GM18517 (cell line): ENCODE measurements around the gene PMIS2.
"Not testable (repeated sequence)": the region's sequence is repeated elsewhere in the genome, so short reads cannot be mapped to it uniquely, and the experiment has no call there.

ENCODE experiments used
- ATAC-seq: cut with Tn5 transposase; IDR thresholded peaks from one replicate; pipeline ENCODE4 v1.9.1; 2021; ENCODE audit warnings: mild to moderate bottlenecking, moderate library complexity; ENCODE audit not compliant: unreplicated experiment

PMIS2 gene

DNA sequence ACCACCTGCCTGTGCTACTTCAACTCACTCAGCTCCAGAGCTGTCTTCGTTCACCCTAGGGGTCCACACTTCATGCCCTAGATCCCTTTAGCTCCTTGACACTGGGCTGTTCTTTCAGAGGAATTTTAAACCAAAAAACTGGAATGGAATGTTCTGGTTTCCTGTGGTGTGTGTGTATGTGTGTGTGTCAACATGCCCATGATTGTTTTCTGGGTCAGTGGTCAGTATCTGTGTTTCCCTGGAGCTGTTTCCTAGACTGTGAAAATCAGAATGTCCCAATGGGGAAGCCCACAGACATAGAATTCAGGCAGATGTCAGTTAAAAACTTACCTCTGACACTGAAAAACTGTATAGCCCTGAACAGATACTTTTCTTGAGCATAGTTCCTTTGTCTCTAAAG, 1.3 kb downstream of the PMIS2 start:
- ATAC-seq: no peak

DNA sequence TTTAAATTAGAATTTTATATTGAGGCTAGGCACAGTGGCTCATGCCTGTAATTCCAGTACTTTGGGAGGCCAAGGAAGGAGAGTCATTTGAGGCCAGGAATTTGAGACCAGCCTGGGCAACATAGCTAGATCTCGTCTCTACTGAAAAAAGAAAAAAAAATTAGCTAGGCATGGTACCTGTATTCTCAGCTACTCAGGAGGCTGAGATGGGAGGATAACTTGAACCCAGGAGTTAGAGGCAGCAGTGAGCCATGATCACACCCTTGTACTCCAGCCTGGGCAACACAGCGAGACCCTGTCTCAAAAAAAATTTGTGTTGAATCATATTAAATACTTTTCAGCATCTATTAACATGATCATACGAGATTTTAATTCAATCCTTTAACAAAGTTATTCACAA, 4.9 kb downstream of the PMIS2 start:
- no peak for ATAC-seq

DNA sequence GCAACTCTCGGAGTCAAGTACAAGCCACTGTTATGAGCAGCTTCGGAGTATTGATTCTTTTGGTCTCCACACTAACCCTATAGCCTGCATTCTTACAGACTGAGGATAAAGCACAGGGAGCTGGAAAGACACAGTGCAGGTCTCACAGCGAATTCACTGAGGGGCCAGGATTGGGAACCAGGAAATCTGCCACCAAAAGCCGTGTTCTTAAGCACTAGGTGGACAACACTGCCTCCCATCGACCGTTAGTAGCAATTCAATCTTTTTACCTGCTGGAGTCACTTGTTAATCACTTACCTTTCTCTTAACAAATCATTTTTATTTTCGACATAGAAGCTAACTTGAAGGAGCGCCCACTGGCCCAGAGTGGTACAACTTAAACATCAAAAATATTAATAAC, 6.3 kb downstream of the PMIS2 start:
- ATAC-seq: no peak

DNA sequence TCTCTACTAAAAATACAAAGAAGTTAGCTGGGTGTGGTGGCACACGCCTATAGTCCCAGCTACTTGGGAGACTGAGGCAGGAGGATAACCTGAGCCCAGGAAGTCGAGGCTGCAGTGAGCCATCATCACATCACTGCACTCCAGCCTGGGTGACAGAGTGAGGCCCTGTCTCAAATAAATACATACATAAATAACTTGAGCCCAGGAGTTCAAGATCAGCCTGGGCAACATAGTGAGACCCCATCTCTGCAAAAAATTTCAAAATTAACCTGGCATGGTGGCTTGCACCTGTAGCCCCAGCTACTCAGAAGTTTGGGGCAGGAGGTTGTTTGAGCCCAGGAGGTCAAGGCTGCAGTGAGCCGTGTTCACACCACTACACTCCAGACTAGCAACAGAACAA, 9.1 kb downstream of the PMIS2 start:
- not testable (repeated sequence) for ATAC-seq

DNA sequence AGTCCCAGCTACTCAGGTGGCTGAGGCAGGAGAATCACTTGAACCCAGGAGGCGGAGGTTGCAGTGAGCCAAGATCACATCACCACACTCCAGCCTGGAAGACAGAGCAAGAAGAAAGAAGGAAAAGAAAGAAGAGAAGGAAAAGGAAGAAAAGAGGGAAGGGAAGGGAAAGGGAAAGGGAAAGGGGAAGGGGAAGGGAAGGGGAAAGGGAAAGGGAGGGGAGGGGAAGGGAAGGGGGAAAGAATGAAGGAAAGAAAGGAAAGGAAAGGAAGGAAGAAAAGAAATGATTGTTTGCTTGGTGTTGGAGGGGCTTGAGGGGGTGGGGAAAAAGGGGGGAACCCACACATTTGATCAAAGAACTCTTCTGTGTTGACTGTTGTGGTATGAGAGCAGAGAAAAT, 10.0 kb downstream of the PMIS2 start:
- ATAC-seq: no peak

DNA sequence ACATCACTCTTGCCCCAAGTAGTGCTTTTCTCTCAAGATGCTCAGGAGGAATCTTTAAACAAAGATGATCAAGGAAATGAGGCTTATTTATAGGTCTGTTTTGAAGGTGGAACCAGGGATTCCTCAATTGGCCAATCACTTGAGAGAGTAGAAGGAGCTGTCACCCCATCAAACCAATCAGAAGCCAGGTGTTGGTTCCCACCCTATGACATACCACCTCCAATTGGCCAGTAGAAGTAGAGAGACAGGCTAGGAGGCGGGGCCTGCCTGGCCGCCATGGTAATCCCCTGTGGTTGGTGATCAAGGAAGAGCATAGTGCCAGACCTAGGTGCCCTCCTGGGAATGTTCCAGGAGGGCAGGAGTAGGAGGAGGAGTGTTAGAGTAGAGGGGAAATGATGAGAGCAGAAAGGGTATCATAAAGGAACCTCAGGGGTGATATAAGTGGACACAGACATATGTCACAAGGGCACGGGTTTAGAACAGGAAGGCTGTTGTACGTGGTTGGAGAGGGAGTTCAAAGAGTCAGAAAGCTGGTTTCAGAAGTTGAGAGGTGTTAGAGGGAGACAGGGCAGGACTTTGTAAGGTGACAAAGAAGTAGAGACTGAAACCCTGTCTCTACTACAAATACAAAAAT, 10.5 kb downstream of the PMIS2 start:
- peak; percentile 65 for ATAC-seq

DNA sequence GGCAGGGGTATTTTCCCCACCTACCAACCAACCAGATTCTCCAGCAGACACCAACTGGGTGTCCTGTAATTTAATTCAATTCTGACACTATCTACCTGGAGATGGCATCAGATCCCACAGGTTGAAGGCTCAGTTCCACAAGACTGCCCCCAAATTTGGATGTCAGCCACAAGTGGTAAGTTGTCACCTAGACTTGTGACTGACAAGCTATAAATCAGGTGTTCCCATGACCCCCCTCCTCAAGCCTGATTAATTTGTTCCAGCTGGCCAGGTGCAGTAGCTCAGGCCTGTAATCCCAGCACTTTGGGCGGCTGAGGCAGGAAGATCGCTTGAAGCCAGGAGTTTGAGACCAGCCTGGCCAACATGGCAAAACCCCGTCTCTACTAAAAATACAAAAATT, 16.0 kb downstream of the PMIS2 start:
- no peak for ATAC-seq

DNA sequence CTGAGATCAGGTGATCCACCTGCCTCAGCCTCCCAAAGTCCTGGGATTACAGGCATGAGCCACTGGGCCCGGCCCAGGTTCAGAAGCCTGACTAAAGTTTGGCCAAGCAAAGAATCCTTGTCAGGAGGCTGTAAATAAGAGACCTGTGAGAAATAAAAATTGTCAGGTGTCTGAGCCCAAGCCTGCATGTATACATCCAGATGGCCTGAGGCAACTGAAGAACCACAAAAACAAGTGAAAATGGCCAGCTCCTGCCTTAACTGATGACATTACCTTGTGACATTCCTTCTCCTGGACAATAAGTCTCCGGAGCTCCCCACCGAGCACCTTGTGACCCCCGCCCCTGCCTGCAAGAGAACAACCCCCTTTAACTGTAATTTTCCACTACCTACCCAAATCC, 18.5 kb downstream of the PMIS2 start:
- ATAC-seq: not testable (repeated sequence)

DNA sequence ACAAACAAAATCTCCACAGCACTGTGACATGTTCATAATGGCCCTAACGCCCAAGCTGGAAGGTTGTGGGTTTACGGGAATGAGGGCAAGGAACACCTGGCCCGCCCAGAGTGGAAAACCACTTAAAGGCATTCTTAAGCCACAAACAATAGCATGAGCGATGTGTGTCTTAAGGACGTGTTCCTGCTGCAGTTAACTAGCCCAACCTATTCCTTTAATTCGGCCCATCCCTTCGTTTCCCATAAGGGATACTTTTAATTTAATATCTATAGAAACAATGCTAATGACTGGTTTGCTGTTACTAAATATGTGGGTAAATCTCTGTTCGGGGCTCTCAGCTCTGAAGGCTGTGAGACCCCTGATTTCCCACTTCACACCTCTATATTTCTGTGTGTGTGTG, 21.2 kb downstream of the PMIS2 start:
- not testable (repeated sequence) for ATAC-seq

DNA sequence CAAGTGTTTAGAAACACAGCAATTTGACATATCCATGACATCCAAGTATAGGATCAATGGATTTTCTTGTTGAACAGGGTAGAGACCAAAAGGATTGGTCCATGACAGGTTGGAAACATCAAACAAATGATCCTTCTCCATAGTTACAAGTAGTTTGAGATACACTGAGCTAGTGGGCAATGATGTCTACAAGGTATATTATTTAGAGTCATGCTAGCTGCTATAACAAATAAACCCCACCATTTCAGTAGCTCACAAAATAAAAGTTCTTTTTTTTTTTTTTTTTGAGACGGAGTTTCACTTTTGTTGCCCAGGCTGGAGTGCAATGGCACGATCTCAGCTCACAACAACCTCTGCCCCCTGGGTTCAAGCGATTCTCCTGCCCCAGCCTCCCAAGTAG, 21.7 kb downstream of the PMIS2 start:
- no peak for ATAC-seq

DNA sequence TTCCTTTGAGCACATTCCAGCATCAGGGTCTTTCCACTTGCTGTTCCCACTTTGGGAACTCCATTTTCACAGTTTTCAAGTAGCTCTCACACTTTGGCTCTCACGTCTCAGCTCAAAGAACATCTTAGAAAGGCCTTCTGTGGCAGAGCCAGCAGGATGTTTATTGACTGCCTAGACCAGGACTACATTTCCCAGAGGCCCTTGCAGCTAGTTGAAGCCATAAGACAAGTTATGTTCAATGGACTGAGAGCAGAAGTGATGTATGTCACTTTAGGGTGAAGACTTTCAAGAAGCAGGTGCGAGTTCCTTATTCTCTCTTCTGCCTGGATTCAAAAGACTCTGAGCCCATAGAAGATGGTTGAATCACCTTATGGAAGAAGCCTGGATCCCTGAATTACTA, 22.3 kb downstream of the PMIS2 start:
- no peak for ATAC-seq

DNA sequence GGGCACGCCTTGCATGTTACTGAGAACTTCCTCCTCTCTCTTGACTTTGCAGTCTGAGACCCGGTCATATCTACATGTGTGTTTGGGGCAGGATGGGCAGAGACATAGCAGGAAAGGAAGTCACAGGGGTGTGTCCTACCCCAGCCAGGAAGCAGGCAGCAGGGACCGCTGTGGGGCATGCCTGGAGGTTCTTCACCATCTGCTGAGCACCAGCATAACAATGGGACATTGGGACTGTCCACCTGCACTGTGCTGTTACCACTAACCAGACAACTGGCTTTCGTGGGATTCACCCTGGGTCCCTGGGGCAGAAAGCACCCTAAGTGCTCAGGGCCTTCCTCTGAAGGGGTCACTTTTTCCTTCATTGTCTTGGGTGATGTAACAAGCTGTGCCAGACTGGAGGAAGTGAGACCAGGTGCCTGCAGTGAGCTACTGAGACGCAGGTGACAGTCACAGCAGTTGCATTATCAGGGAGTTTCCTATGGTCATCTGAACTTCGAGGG, 23.9 kb downstream of the PMIS2 start:
- ATAC-seq: no peak

DNA sequence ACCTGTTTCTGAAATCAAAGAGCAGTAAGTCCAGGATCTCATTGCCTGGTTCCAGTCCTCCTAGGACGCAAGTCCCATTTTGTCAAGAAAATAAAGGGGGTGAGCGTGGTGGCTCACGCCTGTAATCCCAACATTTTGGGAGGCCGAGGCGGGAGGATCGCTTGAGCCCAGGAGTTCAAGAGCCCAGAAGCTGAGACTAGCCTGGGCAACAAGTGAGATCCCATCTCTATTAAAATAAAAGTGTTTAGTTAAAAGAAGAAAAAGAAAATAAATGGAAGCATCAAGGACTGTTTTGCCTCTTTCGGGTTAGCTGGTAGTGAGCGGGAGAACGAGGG, 26.2 kb downstream of the PMIS2 start:
- ATAC-seq: peak; percentile 3

DNA sequence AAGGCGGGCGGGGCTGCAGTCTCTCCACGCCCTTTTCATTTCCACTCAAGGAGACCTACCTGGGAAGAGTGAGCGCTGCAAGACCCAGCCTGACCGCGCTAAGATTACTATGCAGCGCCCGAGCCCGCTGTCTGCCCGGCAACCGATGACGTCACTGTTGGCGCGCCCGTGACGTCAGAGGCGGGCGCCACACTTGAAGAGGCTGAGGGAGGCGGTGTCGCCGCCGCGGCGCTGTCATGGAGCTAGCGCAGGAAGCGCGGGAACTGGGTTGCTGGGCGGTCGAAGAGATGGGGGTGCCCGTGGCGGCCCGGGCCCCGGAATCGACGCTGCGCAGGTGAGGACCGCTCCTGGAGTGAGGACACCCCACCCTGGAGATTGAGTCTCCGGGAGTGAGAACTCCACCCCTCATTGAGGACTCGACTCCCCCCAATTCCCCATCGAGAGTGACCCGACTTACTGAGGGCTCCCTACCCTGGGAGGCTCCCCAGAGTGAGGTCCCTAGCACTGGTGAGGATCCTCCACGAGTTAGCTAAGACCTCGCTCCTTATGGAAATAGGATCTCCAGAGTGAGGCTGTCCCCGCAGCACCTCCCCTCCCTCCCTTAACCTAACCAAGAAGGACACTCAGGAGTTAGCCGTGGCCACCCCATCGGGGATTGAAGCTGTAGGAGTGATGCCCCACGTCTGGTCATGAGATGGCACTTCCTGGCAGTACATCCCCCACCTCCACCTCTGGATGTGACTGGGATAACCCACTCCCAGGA, 26.8 kb downstream of the PMIS2 start, which contains the start of gene HAUS5:
Gene HAUS5 (plus strand): TSS at position 177 of the 763 bp plus-strand sequence. CDS start 60 bp downstream, at position 237.
- peak; percentile 68 for ATAC-seq

DNA sequence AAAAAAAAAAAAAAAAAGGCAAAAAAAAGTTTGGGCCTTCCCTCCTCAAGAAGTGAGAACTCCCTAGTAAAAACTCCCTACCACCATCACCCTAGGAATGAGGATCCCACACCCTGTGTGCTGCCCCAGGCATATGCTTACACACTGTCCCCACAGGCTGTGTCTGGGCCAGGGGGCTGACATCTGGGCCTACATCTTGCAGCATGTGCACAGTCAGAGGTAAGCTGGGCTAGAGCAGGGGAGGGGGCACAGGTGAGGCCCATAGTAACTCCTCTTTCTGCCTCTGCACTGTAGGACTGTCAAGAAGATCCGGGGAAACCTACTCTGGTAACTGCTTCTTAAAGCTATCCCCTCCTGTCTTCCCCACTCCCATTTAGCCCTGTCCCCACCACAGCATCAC, 27.6 kb downstream of the PMIS2 start:
- ATAC-seq: no peak

DNA sequence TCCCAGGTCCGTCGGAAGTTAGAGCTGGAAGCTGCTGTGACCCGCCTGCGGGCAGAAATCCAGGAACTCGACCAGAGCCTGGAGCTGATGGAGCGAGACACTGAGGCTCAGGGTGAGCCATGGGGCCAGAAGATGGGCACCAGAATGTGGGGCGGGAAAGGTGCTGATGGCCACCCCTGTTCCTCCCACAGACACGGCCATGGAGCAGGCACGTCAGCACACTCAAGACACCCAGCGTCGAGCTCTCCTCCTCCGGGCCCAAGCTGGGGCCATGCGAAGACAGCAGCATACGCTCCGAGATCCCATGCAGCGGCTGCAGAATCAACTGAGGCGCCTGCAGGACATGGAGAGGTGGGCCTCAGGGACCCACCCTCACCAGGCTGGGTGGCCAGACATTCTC, 29.1 kb downstream of the PMIS2 start:
- no peak for ATAC-seq

DNA sequence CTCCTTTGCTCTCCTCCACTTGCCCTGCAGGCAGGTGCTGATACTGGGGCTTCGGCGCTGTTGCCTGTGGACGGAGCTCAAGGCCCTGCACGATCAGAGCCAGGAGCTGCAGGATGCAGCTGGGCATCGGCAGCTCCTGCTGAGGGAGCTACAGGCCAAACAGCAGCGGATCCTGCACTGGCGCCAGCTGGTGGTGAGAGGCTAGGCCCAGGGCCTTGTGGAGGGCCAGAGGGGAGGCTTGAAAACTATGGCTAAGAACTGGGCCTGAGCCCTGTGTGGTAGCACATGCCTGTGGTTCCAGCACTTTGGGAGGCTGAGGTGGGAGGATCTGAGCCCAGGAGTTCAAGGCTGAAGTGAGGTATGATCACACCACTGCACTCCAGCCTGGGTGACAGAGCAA, 32.9 kb downstream of the PMIS2 start:
- no peak for ATAC-seq

DNA sequence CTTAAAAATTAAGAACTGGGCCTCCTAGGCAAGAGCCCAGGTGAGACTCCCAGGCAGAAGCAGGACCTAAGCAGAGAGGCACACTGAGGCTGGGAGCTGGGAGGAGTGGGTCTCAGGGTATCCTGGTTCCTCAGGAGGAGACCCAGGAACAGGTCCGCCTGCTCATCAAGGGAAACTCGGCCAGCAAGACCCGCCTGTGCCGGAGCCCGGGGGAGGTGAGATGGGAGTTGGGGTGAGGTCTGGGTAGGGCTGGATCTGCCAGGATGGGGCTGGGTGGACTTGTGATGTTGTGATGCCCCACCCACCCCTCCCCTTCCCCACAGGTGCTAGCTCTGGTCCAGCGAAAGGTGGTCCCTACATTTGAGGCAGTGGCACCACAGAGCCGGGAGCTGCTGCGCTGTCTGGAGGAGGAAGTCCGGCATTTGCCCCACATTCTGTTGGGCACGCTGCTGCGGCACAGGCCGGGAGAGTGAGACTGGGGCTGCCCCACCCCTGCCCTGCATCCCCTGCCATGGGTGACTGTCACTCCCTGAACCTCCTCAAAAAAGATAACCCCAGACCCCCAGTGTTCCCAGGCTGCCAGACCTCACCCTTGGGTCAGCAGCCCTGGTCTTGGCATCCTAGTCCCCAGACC, 33.4 kb downstream of the PMIS2 start:
- ATAC-seq: no peak

DNA sequence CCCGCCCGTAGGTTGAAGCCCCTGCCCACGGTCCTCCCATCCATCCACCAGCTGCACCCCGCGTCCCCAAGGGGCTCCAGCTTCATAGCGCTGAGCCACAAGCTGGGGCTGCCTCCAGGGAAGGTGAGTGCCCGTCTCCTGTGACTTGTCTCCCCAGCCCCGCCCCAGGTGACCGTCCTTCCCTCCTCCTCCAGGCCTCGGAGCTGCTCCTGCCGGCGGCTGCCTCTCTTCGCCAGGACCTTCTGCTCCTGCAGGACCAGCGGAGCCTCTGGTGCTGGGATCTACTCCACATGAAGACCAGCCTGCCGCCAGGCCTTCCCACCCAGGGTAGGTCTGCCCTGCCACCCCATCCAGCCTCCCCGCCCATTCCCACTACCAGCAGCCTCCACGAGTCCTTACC, 34.0 kb downstream of the PMIS2 start:
- ATAC-seq: no peak

DNA sequence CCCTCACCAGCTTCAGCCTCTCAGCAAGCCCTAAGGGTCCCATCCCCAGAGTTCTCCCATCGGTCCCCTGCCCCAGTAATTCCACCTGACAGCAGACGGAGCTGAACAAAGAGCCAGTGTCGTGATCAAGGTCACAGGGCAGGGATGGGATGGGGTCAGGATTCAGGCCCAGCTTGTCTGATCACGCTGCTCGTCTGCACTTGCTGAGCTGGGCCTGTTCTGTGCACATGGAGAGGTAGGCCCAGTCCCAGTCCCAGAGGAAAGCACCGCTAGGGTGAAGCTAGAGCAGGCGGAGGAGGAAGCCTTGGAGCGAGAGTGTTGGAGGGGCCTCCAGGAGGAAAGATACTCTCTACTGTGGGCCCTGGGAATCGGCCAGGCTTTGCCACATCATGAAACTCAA, 35.7 kb downstream of the PMIS2 start:
- no peak for ATAC-seq

DNA sequence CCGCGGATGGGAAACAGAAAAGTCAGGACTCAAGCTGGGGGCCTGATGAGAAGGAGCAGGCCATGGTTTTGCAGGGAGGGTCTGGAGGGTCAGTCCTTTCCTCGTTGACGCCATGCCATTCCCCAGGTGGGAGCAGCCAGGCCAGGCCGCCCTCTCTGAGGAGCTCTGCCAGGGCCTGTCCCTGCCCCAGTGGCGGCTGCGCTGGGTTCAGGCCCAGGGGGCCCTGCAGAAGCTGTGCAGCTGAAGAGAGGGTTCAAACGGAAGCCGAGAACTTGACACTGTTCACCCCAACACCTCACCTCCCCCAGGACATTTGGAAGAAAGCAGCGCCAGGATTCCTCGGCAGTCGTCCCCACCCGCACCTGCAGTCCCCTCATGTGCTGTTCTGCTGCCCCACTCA, 36.8 kb downstream of the PMIS2 start:
- ATAC-seq: no peak
